Measurements from ENCODE around the gene OR10A5.
"Not testable (repeated sequence)": the region's sequence is repeated elsewhere in the genome, so short reads cannot be mapped to it uniquely, and the experiment has no call there.

OR10A5 gene, protein sequence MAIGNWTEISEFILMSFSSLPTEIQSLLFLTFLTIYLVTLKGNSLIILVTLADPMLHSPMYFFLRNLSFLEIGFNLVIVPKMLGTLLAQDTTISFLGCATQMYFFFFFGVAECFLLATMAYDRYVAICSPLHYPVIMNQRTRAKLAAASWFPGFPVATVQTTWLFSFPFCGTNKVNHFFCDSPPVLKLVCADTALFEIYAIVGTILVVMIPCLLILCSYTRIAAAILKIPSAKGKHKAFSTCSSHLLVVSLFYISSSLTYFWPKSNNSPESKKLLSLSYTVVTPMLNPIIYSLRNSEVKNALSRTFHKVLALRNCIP

DNA sequence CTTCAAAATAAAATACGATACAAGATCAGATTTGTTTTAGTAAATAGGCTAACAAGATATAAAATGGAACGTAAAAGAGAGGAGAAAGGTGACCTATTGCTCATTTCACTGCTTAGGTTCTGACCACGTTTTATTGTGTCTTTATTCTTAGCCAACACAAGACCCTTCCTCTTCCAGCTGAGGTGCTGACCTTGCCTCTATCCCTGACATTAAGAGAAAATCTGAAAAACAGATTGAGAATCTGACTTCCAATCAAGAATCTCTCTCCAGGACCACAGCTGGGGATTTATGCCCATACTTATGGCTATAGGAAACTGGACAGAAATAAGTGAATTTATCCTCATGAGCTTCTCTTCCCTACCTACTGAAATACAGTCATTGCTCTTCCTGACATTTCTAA lies at the start of gene OR10A5:
TSS of gene OR10A5 (plus strand) at position 301 of the 400 bp plus-strand sequence. CDS start at position 301, 0 bp downstream.
- no peak for DNase-seq (ENCODE audit: low read depth, low spot score)

DNA sequence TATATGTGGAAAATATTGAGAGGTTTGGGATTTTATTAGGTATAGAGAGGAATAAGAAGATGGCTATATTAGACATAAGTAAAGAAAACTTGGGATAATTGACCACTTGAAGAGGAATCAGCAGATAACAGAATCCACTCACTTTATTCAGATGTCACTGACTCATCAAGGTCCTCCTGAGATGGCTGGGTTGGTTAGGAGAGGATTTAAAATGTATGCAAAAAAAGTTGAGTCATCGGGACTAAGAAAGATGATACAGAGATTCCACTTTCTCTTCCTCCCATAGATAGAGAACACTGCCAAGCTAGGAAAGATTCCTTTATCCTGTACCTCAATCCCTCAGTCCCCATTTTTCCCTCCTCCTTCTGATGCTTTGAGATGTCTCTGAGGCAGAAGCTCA lies 46.1 kb upstream of the OR10A5 start, which contains the start of gene OR6A2:
TSS of gene OR6A2 (minus strand) at position 288 of the 400 bp plus-strand sequence. CDS start 3,981 bp downstream, outside the sequence.
- no peak for DNase-seq (ENCODE audit: low read depth, low spot score)

DNA sequence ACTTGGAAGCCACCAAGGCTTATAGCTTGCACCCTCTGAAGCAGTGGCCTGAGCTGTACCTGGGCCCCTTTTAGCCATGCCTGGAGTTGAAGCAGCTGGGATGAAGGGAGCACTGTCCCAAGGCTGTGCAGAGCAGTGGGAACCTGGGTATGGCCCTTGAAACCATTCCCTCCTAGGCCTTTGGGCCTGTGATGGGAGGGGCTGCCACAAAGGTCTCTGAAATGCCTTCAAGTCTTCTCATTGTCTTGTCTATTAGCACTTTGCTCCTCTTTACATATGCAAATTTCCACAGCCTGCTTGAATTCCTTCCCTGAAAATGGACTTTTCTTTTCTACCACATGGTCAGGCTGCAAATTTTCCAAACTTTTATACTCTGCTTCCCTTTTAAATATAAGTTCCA lies 44.4 kb upstream of the OR10A5 start:
- not testable (repeated sequence) for DNase-seq (ENCODE audit: low read depth, low spot score)

DNA sequence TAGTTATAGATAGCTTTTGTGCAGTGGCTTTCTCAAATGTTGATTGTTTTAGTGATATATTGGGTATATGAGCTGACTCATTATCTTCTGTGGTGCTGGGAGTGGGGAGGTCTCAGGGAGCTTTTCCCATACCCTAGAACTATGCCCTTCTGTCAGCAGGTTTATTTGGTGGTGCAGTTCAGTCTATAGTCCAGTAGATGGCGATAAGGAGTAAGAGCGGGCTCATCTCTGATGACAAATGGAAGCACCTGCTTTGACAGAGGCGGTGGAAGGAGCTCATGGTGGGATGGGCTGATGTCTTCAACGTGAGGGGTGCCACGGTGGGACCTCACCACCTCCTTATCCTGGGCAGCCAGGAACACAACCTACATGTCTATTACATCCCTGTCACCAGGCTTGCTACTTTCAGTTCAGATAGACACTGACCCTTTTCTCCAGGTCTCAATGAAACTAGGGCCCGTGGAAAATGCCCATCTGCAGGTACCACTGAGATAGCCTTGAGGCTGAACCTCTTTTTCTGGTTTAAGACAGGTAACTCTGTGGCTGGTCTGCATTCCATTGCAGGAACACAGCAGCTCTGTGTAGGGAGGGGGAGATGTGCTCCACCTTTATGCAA lies 33.0 kb upstream of the OR10A5 start:
- no peak for DNase-seq (ENCODE audit: low read depth, low spot score)

DNA sequence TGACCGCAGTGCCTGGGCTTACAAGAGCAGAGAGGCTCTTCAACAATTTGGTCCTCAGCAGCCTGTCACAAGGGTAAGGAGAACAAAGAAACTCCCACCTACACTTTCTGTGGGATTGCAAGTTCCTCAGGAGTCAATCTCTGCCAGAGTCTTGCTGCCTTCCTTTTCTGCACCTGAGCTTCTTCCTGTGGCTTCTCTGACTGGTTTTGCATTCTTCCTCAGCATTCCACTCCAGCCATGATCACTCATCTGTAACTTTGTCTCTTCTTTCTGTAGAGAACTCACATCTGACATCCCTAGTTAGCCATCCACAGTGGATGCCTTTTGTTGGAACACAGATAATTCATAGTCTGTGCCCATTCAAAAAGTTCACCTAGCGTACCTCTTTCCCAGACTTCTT lies 31.8 kb upstream of the OR10A5 start:
- no peak for DNase-seq (ENCODE audit: low read depth, low spot score)

DNA sequence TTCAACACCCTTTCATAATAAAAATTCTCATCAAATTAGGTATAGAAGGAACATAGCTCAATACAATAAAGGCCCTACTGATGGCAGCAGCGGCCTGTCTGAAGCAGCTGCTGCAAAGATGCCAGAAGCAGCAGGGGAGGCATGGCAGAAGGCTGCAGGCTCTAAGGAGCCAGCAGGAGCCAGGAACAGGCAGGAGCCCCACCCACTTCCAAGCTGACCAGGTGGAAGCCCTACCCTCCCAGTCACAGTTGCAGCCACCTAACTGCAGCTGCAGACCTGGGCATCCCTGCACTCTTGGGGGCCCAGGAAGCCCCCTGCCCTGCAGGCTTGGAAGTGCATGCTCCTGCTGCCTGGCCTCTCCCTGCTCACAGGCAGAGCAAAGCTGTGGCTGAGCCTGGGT lies 27.8 kb upstream of the OR10A5 start:
- DNase-seq (ENCODE audit: low read depth, low spot score) = no peak

DNA sequence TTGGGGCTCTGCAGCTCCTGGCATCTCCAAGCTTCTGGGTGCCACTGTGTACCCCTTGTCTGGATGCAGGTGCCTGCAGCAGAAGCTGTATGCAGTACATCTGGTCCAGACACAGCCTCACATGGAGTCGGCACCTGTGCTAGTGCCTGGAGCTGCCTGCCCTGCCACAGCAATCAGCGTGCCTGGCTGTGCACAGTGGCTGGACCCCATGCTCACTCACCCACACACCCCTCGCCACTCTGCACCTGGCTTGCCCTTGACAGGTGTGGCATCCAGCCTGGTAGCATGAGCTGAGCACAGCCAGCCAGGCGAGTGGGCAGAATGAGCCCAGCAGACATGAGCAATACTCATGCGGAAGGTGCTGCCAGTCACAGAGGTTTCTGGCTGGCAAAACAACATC lies 26.5 kb upstream of the OR10A5 start:
- DNase-seq (ENCODE audit: low read depth, low spot score) = no peak

DNA sequence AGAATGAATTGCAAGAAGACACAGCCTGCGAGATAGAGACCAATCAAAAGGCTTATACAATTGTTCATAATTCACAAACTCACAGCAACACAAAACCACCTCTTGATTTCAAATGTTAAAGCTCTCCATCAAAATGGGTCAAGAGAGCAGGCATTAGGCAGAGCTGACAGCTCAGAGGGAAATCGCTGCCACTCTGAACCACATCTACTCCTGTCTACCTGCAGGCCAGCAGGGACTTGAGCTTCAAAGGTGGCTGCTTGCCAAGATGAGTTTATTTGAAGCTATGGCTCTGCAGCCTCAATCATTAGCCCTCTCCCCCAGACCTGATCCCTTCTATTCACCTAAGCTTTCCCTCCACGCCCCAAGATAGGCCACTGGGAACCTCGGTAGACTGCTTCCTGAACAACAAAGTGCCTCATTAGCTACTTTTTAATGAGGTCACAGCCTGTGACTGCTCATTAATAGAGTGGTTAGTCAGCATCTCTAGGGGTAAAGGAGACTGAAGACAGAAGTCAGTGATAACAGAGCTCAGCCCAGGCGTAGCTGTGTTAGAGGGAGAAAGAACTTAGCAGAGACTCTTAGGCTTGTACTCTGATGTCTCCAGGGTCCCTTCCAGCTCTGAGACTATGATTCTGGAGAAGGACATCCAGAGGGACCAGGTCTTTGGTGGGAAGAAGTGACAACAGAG lies 21.2 kb upstream of the OR10A5 start:
- DNase-seq (ENCODE audit: low read depth, low spot score) = no peak

DNA sequence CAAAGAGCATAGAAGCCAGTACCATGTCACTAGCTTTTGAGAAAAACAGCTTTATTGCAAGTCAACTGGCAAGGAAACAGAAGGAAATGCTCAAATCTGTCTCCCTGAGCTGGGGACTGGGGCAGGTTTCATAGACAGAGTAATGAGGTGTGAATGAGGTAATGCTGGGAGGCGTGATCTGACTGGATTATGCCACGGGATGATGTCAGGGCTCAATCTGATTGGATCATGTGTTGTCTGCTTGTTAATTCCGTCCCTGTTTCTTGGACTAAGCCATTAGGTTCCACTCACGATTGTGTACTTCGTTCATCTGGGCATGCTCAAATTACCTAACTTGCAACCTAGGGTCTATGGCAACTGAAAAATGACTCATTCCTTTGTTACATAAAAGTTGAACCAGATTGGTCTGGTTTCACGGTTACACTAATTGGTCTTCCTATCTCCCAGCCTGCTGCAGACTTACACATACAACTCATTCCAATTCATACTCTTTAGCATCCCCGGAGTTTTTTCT lies 20.2 kb upstream of the OR10A5 start:
- no peak for DNase-seq (ENCODE audit: low read depth, low spot score)

DNA sequence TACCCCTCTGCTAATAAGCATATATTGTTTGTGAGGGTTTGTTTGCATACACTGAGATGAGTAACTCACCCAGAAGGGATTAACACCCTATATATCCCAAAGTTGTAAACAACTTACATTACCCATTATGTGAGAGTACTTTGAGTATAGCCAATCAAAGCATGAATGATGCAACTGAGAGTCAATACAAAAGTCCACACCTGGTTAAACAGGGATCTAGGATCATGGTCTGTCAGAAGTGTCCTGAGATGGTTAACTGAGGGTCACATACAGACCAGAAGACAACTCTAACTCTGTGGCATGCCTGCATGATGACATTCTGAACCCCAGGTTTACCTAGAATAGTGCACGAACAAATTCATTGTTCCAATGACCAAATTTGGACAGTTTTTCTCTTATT lies 17.4 kb upstream of the OR10A5 start:
- DNase-seq (ENCODE audit: low read depth, low spot score) = no peak

DNA sequence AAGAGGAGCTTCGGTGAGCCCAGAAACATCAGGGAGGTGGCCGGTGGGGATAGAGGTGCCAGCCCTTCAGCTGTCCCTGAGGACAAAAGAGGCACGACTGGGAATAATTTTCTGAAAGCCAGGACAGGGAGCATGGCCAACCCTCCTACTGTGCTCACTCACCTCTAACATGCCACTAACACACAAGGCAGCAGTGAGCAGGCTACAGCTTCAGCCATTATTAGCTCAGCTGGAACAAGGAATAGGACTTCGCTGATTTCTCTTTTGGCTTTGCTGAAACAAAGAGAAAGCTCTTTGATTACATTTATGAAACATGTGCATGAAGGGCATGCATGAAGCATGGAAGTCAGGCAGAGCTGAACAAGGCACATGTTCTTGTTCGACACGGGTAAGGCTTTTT lies 12.1 kb upstream of the OR10A5 start:
- no peak for DNase-seq (ENCODE audit: low read depth, low spot score)

DNA sequence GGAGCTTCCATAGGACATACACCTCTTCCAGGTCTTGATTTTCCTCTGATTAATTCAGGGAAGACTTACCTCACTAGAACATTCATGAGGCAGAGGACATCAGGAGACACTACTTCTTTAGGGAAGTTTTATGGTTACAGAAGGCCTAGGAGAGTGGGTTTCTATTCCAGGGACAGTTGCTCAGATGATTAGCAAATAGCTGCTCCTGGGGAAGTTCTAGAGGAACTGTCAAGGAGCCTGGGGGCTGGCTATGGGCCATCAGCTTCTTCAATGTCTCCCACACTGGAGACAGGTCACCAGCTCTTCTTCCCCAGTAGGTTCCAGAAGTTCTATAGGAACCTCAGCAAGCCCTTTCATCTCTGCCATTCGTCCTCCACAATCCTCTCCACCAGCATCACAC lies 11.5 kb upstream of the OR10A5 start:
- DNase-seq (ENCODE audit: low read depth, low spot score) = no peak

DNA sequence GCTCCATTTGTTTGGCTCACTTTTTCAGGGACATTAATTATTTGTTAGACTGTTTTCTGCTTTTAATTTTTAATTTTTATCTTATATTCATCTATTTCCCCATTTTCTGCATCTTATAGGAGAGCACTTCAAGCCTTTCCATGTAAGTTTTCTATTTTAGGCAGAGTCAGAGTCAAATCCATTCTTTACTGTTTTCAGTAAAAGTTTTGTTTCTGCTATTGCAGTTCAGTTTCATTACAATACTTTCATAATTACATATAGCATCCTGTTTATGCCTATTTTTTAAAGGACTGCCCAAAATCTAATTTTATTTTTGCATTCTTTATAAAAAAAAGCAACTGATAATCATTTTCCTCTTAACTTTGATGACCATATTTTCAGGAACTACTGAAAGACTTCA lies 3.8 kb upstream of the OR10A5 start:
- DNase-seq (ENCODE audit: low read depth, low spot score) = no peak

DNA sequence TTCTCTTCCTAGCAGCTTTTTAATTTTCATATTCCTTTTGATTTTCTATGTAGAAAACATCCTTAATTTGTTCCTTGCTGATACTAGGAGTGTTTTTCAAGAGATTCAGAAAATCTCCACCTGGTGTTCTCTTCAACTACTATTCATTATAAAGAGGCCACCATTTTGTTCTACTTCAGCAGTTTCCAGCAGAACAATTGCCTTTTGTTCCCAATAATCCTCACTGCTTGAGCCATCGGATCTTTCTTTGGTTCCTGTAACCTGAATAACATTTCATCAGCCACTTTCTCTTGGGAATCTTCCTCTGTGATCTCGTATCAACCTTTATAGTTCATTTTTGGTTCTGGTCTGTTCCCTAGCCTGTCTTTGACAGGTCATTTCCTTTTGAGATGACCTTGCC lies 1.8 kb upstream of the OR10A5 start:
- DNase-seq (ENCODE audit: low read depth, low spot score) = no peak

DNA sequence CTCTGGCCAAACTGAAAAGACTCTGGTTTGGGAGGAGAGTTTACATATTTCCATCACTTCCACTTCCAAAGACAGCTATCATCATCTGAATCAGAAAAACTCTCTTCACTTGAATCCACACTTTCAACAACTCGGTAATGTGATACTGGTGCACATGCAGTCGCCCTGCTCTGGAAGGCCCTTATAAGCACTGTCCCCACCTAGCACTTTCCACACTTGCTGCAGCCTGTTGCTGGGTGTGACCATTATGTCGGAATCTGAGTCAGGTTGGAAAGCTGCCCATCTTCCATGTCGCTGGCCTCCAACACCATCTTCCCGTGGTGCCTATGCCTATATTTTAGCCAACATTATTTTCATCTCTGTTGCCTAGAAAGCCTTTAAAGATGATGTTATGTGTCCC lies 1.1 kb upstream of the OR10A5 start:
- no peak for DNase-seq (ENCODE audit: low read depth, low spot score)

DNA sequence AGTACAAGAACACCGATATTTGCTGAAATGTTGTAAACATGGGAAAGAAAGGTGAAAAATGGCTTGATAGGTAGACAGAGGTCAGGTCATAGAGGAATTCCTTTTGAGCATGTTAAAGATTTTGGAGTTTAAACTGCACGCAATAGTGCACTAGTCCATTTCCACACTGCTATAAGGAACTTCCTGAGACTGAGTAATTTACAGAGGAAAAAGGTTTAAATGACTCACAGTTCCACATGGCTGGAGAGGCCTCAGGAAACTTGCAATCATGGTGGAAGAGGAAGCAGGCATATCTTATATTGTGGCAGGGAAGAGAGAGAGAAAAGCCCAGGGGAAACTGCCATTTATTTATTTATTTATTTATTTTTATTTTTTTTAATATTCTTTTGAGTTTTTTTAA lies 5.0 kb downstream of the OR10A5 start:
- no peak for DNase-seq (ENCODE audit: low read depth, low spot score)

DNA sequence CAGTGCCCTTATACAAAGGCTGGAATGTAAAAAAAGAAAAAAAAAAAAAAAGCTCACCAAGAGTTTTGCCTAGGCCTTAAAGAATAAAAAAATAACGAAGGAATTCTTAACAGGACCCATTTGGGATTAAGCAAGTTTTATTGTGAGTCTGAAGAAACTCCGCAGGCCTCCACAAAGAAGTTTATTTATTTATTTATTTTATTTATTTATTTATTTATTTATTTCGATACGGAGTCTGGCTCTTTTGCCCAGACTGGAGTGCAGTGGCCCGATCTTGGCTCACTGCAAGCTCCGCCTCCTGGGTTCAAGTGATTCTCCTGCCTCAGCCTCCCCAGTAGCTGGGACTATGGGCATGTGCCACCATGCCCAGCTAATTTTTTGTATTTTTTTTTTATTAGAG lies 9.3 kb downstream of the OR10A5 start:
- DNase-seq (ENCODE audit: low read depth, low spot score) = not testable (repeated sequence)

DNA sequence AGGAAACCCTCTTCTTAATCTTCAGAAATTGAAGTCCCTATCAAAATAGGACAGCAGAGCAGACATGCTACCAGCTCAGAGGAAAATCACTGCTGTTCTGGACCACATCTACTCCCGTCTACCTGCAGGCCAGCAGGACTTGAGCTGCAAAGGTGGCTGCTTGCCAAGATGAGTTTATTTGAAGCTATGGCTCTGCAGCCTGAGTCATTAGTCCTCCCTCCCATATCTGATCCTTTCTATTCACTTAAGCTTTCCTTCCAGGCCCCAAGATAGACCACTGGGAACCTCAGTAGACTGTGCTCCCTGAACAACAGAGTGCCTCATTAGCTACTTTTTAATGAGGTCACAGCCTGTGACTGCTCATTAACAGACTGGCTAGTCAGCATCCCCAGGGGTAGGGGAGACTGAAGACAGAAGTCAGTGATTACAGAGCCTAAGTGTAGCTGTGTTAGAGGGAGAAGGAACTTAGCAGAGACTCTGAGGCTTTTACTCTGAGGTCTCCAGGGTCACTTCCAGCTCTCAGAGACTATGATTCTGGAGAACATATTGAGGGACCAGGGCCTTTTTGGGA lies 10.6 kb downstream of the OR10A5 start:
- DNase-seq (ENCODE audit: low read depth, low spot score) = no peak

DNA sequence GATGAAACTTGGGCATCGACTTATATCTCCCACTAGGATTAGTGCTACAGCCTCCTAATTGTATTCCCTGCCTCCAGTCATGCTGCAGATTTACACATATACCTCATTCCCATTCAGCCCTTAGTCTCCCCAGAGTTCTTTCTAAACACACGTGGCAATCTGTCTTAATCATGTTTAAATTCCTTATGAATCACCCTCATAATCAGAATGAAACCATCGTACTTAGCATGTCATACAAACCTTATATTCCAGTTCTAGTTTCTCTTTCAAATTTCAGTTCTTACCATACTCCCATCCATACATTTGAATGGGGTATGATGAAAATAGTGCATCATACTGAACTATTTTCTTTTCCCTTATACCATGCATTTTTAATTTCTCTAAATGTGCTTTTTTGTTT lies 11.4 kb downstream of the OR10A5 start:
- no peak for DNase-seq (ENCODE audit: low read depth, low spot score)

DNA sequence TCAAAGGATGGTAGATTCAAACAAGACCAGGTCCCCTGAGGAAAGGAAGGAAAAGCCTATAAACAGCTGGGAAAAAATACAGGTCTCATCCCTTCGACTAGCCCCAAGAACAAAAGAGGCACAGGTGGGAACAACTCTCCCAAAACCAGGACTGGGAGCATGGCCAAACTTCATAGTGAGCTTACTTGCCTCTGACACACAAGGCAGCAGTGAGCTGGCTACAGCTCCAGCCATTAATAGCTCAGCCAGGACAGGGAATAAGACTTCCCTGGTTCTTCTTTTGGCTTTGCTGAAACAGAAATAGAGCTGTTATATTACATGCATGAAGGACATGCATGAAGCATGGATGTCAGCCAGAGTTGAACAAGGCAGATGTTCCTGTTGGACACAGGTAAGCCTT lies 17.5 kb downstream of the OR10A5 start, which contains the start of gene OR10A2:
TSS of gene OR10A2 (plus strand) at position 97 of the 400 bp plus-strand sequence. CDS start 6,698 bp downstream, outside the sequence.
- no peak for DNase-seq (ENCODE audit: low read depth, low spot score)

DNA sequence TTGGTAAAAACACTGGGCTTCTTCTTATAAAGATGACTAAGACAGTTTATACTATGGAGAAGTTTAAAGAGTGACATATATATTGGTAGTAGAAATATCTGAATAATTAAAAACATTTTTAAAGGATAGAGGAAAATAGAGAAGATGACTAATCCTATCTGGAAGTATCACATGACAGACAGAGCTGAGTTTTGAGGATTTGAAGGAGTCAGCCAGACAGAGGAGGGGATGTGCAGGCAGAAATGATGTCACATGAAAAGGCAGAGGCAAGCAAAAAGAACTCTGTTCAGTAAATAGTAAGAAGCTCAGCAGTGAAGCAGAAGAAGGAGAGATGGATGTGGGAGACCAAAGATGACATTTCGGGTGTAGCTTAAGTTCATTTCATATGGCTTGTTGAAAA lies 19.0 kb downstream of the OR10A5 start:
- no peak for DNase-seq (ENCODE audit: low read depth, low spot score)

DNA sequence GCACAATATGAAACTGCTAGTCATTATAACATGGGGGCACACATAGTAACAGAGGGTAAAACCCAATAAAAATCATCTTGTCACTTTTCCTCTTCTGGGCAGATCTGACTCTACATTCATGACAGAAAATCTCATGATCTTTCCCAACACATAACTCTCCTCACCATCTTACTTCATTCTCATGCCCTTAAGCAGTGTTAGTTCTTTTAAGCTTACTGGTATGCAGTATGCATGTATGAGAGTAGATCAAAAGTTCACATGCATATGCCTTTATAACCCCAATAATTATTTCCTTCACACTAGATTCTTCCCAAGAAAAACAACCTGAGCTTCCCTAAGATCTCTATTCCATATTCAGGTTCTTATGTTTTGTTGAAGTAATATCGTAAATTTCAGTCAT lies 25.8 kb downstream of the OR10A5 start:
- DNase-seq (ENCODE audit: low read depth, low spot score) = no peak
